Measurements from ENCODE around the gene ARID3C.

- TF ChIP-seq CTCF (IDR thresholded peaks at IDR 0.05) (no peak), ZFX (IDR thresholded peaks at IDR 0.05; ENCODE audit: borderline replicate concordance) (no peak)
These were observed 45.6 kb upstream of the ARID3C start for GRCh38 chr9:34674440-34674839.

Data from 22Rv1 (cell line).